ENCODE measurements around the gene PDE6D. TPM values are rescaled to one million over a fixed set of nuclear protein-coding genes. Genes with fewer than 3 reads are reported as not detected.

PDE6D gene
- total RNA-seq, 5 donors from 2014 or later (not counting 1 experiment from before 2014, with no cell fraction given), result 17.4 to 33.1 (median 25.2) TPM

DNA sequence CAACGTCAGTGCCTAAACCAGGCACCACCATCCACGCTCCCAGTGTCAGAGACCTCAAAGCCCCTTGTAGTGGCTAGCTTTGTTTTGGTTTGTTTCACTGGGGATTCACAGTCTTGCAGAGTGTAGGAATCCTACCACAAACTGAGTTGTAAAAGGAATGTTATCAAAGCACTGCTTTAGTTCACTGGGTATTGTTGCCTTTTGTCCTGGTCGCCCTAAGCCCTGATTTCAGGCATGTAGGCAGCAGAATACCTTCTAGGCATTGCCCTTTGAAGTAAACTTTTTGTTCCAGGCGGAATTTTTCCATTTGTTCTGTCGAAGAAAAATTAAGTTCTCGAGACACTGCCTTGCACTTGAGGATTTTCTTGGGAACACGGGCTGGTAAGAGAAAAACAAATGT lies 43.3 kb downstream of the PDE6D start:
- Histone ChIP-seq H3K4me3 (ENCODE audit: control insufficient read depth in 1 of 2, extremely low read depth in 1 of 2, low read length in 1 of 2) (no peak overlapping the region), H3K36me3 (ENCODE audit: control insufficient read depth in 2 of 2, extremely low read depth in 1 of 2, insufficient read depth in 1 of 2, low read length in 1 of 2) (peaks cover 4 to 27% of the 10 kb centered on the region in 2 donors), H3K27me3 (replicated peaks in 1 of 2; ENCODE audit: control insufficient read depth in 2 of 2, extremely low read depth in 1 of 2, insufficient read depth in 2 of 2, low read length in 1 of 2) (no peaks in the 10 kb centered on the region), H3K27ac (ENCODE audit: low read length) (no peak overlapping the region), H3K4me1 (ENCODE audit: control insufficient read depth in 1 of 2, extremely low read depth in 1 of 2, insufficient read depth in 2 of 2, low read length in 2 of 2) (no peaks in the 10 kb centered on the region), H3K9me3 (no peaks in the 10 kb centered on the region)
- ChIA-PET POLR2A (no interaction called here), CTCF (no interaction called here)
- DNase-seq, result no peak
- ATAC-seq (replicated peaks in 1 of 4), result no peak
- Mint-ChIP-seq H3K9me3 (no peaks in the 10 kb centered on the region), H3K4me3 (no peak overlapping the region), H3K27ac (no peak overlapping the region), H3K4me1 (no peaks in the 10 kb centered on the region), H3K36me3 (peaks cover 36% of the 10 kb centered on the region), H3K27me3 (no peaks in the 10 kb centered on the region)
- WGBS (ENCODE audit: insufficient coverage), result 90% methylated on average over 4 of the region's 7 CpGs

- Histone ChIP-seq H3K4me1 (ENCODE audit: control insufficient read depth in 1 of 2, extremely low read depth in 1 of 2, insufficient read depth in 2 of 2, low read length in 2 of 2) (no peaks in the 10 kb centered on the region), H3K4me3 (ENCODE audit: control insufficient read depth in 1 of 2, extremely low read depth in 1 of 2, low read length in 1 of 2) (no peak overlapping the region), H3K27me3 (replicated peaks in 1 of 2; ENCODE audit: control insufficient read depth in 2 of 2, extremely low read depth in 1 of 2, insufficient read depth in 2 of 2, low read length in 1 of 2) (no peaks in the 10 kb centered on the region), H3K9me3 (no peaks in the 10 kb centered on the region), H3K36me3 (ENCODE audit: control insufficient read depth in 2 of 2, extremely low read depth in 1 of 2, insufficient read depth in 1 of 2, low read length in 1 of 2) (peaks cover 9 to 34% of the 10 kb centered on the region in 2 donors), H3K27ac (ENCODE audit: low read length) (no peak overlapping the region)
- no peak overlapping the region for H3K27ac Mint-ChIP-seq
- H3K9me3 Mint-ChIP-seq, result no peaks in the 10 kb centered on the region
- H3K4me1 Mint-ChIP-seq, result no peaks in the 10 kb centered on the region
- peaks cover 38% of the 10 kb centered on the region for H3K36me3 Mint-ChIP-seq
- 100% methylated on average over 1 of the region's 4 CpGs for WGBS (ENCODE audit: insufficient coverage)
- H3K27me3 Mint-ChIP-seq, result no peaks in the 10 kb centered on the region
- DNase-seq (no peak), ATAC-seq (replicated peaks in 1 of 4) (no peak)
- no peak overlapping the region for H3K4me3 Mint-ChIP-seq
- ChIA-PET POLR2A (no interaction called here), CTCF (no interaction called here)
These were observed 48.5 kb downstream of the PDE6D start for GRCh38 chr2:231732604-231733003.

DNA sequence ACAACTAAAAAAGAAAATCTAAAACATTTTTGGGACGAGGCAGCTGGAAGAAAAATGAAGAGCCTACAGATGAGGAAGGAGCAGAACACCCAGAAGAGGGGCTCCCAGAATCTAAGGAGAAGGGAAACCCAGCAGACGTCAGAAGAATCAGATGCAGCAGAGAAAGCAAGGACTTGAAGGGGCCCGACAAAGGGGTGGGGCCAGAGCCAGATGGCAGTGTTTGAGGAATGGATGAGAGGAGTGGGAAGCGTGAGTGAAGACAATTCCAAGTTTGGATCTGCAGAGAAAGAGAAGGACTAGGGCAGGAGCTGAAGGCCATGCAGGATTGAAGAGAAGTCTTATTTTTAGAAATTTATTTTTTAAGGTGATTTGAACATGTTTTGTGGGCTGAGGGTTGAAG lies 53.5 kb downstream of the PDE6D start:
- CTCF ChIA-PET, result interaction anchor here (0.7 to 1.2 kb wide), 2 partner anchors 31 to 72 kb away, joined by 3 to 4 read pairs; no protein-coding TSS in a partner anchor
- Histone ChIP-seq H3K4me3 (ENCODE audit: control insufficient read depth in 1 of 2, extremely low read depth in 1 of 2, low read length in 1 of 2) (no peak overlapping the region), H3K27ac (ENCODE audit: low read length) (no peak overlapping the region), H3K36me3 (ENCODE audit: control insufficient read depth in 2 of 2, extremely low read depth in 1 of 2, insufficient read depth in 1 of 2, low read length in 1 of 2) (peaks cover 3 to 9% of the 10 kb centered on the region in 2 donors), H3K4me1 (ENCODE audit: control insufficient read depth in 1 of 2, extremely low read depth in 1 of 2, insufficient read depth in 2 of 2, low read length in 2 of 2) (no peaks in the 10 kb centered on the region), H3K9me3 (no peaks in the 10 kb centered on the region), H3K27me3 (replicated peaks in 1 of 2; ENCODE audit: control insufficient read depth in 2 of 2, extremely low read depth in 1 of 2, insufficient read depth in 2 of 2, low read length in 1 of 2) (no peaks in the 10 kb centered on the region)
- POLR2A ChIA-PET, result no interaction called here
- Mint-ChIP-seq H3K4me1 (no peaks in the 10 kb centered on the region), H3K27me3 (no peaks in the 10 kb centered on the region), H3K4me3 (no peak overlapping the region), H3K36me3 (peaks cover 23% of the 10 kb centered on the region), H3K9me3 (no peaks in the 10 kb centered on the region), H3K27ac (no peak overlapping the region)
- no peak for DNase-seq
- ATAC-seq (replicated peaks in 1 of 4), result no peak
- 75% methylated on average over 4 of the region's 4 CpGs for WGBS (ENCODE audit: insufficient coverage)

GRCh38 chr2:231726276-231726675 lies 54.8 kb downstream of the PDE6D start:
- ChIA-PET POLR2A (no interaction called here), CTCF (no interaction called here)
- Histone ChIP-seq H3K9me3 (no peaks in the 10 kb centered on the region), H3K27ac (ENCODE audit: low read length) (no peak overlapping the region), H3K4me1 (ENCODE audit: control insufficient read depth in 1 of 2, extremely low read depth in 1 of 2, insufficient read depth in 2 of 2, low read length in 2 of 2) (no peaks in the 10 kb centered on the region), H3K36me3 (ENCODE audit: control insufficient read depth in 2 of 2, extremely low read depth in 1 of 2, insufficient read depth in 1 of 2, low read length in 1 of 2) (no peaks in the 10 kb centered on the region), H3K4me3 (ENCODE audit: control insufficient read depth in 1 of 2, extremely low read depth in 1 of 2, low read length in 1 of 2) (no peak overlapping the region), H3K27me3 (replicated peaks in 1 of 2; ENCODE audit: control insufficient read depth in 2 of 2, extremely low read depth in 1 of 2, insufficient read depth in 2 of 2, low read length in 1 of 2) (no peaks in the 10 kb centered on the region)
- no peaks in the 10 kb centered on the region for H3K27me3 Mint-ChIP-seq
- H3K4me1 Mint-ChIP-seq, result no peaks in the 10 kb centered on the region
- DNase-seq (no peak), ATAC-seq (replicated peaks in 1 of 4) (no peak)
- H3K4me3 Mint-ChIP-seq, result no peak overlapping the region
- no peak overlapping the region for H3K27ac Mint-ChIP-seq
- peaks cover 9% of the 10 kb centered on the region for H3K36me3 Mint-ChIP-seq
- WGBS (ENCODE audit: insufficient coverage), result 85% methylated on average over 5 of the region's 8 CpGs
- no peaks in the 10 kb centered on the region for H3K9me3 Mint-ChIP-seq

- H3K9me3 ChIP-seq, result no peaks in the 10 kb centered on the region
- DNase-seq (no peak), ATAC-seq (replicated peaks in 1 of 4) (no peak)
- H3K4me1 ChIP-seq (ENCODE audit: control insufficient read depth in 1 of 2, extremely low read depth in 1 of 2, insufficient read depth in 2 of 2, low read length in 2 of 2), result no peaks in the 10 kb centered on the region
- Mint-ChIP-seq H3K27me3 (no peaks in the 10 kb centered on the region), H3K4me1 (no peaks in the 10 kb centered on the region), H3K36me3 (peaks cover 7% of the 10 kb centered on the region), H3K27ac (no peak overlapping the region), H3K4me3 (no peak overlapping the region), H3K9me3 (no peaks in the 10 kb centered on the region)
- H3K36me3 ChIP-seq (ENCODE audit: control insufficient read depth in 2 of 2, extremely low read depth in 1 of 2, insufficient read depth in 1 of 2, low read length in 1 of 2), result no peaks in the 10 kb centered on the region
- CTCF ChIA-PET, result interaction anchor here in 1 of 2 donors (0.6 kb wide), 2 partner anchors 48 to 245 kb away, joined by 3 to 6 read pairs; no protein-coding TSS in a partner anchor
- POLR2A ChIA-PET, result interaction anchor here in 1 of 2 donors (0.6 kb wide), 1 partner anchor 21 kb away, joined by 4 read pairs; no protein-coding TSS in a partner anchor
- no peak overlapping the region for H3K4me3 ChIP-seq (ENCODE audit: control insufficient read depth in 1 of 2, extremely low read depth in 1 of 2, low read length in 1 of 2)
- no peaks in the 10 kb centered on the region for H3K27me3 ChIP-seq (replicated peaks in 1 of 2; ENCODE audit: control insufficient read depth in 2 of 2, extremely low read depth in 1 of 2, insufficient read depth in 2 of 2, low read length in 1 of 2)
- 100% methylated on average over 6 of the region's 10 CpGs for WGBS (ENCODE audit: insufficient coverage)
- no peak overlapping the region for H3K27ac ChIP-seq (ENCODE audit: low read length)
These were observed 55.6 kb downstream of the PDE6D start for GRCh38 chr2:231725476-231725875.

GRCh38 chr2:231722721-231723307 lies 58.3 kb downstream of the PDE6D start:
- Histone ChIP-seq H3K27me3 (replicated peaks in 1 of 2; ENCODE audit: control insufficient read depth in 2 of 2, extremely low read depth in 1 of 2, insufficient read depth in 2 of 2, low read length in 1 of 2) (no peaks in the 10 kb centered on the region), H3K27ac (ENCODE audit: low read length) (no peak overlapping the region), H3K4me1 (ENCODE audit: control insufficient read depth in 1 of 2, extremely low read depth in 1 of 2, insufficient read depth in 2 of 2, low read length in 2 of 2) (no peaks in the 10 kb centered on the region), H3K36me3 (ENCODE audit: control insufficient read depth in 2 of 2, extremely low read depth in 1 of 2, insufficient read depth in 1 of 2, low read length in 1 of 2) (no peaks in the 10 kb centered on the region), H3K4me3 (ENCODE audit: control insufficient read depth in 1 of 2, extremely low read depth in 1 of 2, low read length in 1 of 2) (no peak overlapping the region), H3K9me3 (no peaks in the 10 kb centered on the region)
- Mint-ChIP-seq H3K4me1 (no peaks in the 10 kb centered on the region), H3K27me3 (no peaks in the 10 kb centered on the region), H3K36me3 (peaks cover 4% of the 10 kb centered on the region), H3K9me3 (no peaks in the 10 kb centered on the region), H3K27ac (no peak overlapping the region), H3K4me3 (no peak overlapping the region)
- no peak for ATAC-seq (replicated peaks in 1 of 4)
- POLR2A ChIA-PET, result no interaction called here
- WGBS (ENCODE audit: insufficient coverage), result 79% methylated on average over 4 of the region's 8 CpGs
- CTCF ChIA-PET, result no interaction called here
- DNase-seq, result no peak

Measured in T-cell (primary cell).